Activated naive CD8-positive, alpha-beta T cell treated with anti-CD3 and anti-CD28 coated beads, Interleukin-2, amount 50 U/mL, for 16 hours (primary cell): ENCODE results near the gene CMSS1.

ENCODE experiments used
- DNase-seq: peaks from one replicate; pipeline ENCODE4 v3.0.0-alpha.2; 2020; ENCODE audit warnings: low read depth, low spot score

CMSS1 gene

GRCh38 chr3:99934975-99935797 lies 117.5 kb downstream of the CMSS1 start:
- DNase-seq = no peak

- DNase-seq = no peak
These were observed 120.7 kb downstream of the CMSS1 start for GRCh38 chr3:99938270-99938911.

- no peak for DNase-seq
These were observed 122.2 kb downstream of the CMSS1 start for GRCh38 chr3:99939876-99940275.

- no peak for DNase-seq
These were observed 122.7 kb downstream of the CMSS1 start for GRCh38 chr3:99940350-99940749.

GRCh38 chr3:99941211-99941610 lies 123.5 kb downstream of the CMSS1 start:
- DNase-seq = no peak

- DNase-seq = no peak
These were observed 126.5 kb downstream of the CMSS1 start for GRCh38 chr3:99943931-99944761.

- DNase-seq = no peak
These were observed 127.8 kb downstream of the CMSS1 start for GRCh38 chr3:99945328-99945995.

GRCh38 chr3:99947356-99947755 lies 129.7 kb downstream of the CMSS1 start:
- DNase-seq = no peak

GRCh38 chr3:99948467-99949089 lies 130.9 kb downstream of the CMSS1 start:
- no peak for DNase-seq

GRCh38 chr3:99949956-99950670 lies 132.5 kb downstream of the CMSS1 start:
- DNase-seq = no peak

- no peak for DNase-seq
These were observed 133.3 kb downstream of the CMSS1 start for GRCh38 chr3:99950921-99951320.

GRCh38 chr3:99951701-99952100 lies 134.0 kb downstream of the CMSS1 start:
- DNase-seq = no peak

- no peak for DNase-seq
These were observed 134.6 kb downstream of the CMSS1 start for GRCh38 chr3:99952306-99952705.

GRCh38 chr3:99953596-99953995 lies 135.9 kb downstream of the CMSS1 start:
- DNase-seq = no peak

GRCh38 chr3:99954914-99955644 lies 137.4 kb downstream of the CMSS1 start:
- no peak for DNase-seq

- DNase-seq = no peak
These were observed 138.3 kb downstream of the CMSS1 start for GRCh38 chr3:99955773-99956562.

GRCh38 chr3:99957151-99957796 lies 139.6 kb downstream of the CMSS1 start:
- no peak for DNase-seq

GRCh38 chr3:99958222-99958912 lies 140.7 kb downstream of the CMSS1 start:
- no peak for DNase-seq
